H1 (cell line): ENCODE data around the gene SLC35E3. TPM values are rescaled to one million over a fixed set of nuclear protein-coding genes. Genes with fewer than 3 reads are reported as not detected.

Experiments used
- CTCF ChIA-PET: fragments of 300-600 bp; sonication (Branson Sonifier 250); formaldehyde crosslinking; loops from one replicate; lab custom pipeline; 2021; ENCODE audit not compliant: partially characterized antibody; lab: Charles Lee
- POLR2A ChIA-PET: fragments of 300-600 bp; sonication (Branson Sonifier 250); formaldehyde crosslinking; loops from one replicate; lab custom pipeline; 2021; ENCODE audit warnings: inconsistent platforms; ENCODE audit not compliant: partially characterized antibody; lab: Charles Lee
- DNase-seq, 2 experiments: peaks; one replicate each; pipeline versions ENCODE4 v3.0.0 to v3.0.0-alpha.2; 2010 to 2022; ENCODE audit warnings: low spot score in 2 of 2, low read depth in 1 of 2, mixed read lengths in 1 of 2
- FAIRE-seq: peaks from 2 replicates; lab custom pipeline; 2011; peaks lifted over from hg19 to GRCh38; lab: Jason Lieb, UNC
- H2AFZ ChIP-seq: 2 replicates; pipeline ENCODE4 v1.8.1; 2012; ENCODE audit warnings: low read length, inconsistent platforms
- H2AK5ac ChIP-seq: 2 replicates; pipeline ENCODE4 v1.6.1; 2013; ENCODE audit warnings: low read depth, low read length
- H2BK120ac ChIP-seq: replicated peaks from 2 replicates; pipeline ENCODE3; 2013; ENCODE audit warnings: low read depth, low read length, inconsistent platforms
- H2BK12ac ChIP-seq: 2 replicates; pipeline ENCODE4 v1.6.1; 2013; ENCODE audit warnings: low read depth, low read length
- H2BK15ac ChIP-seq: 2 replicates; pipeline ENCODE4 v1.6.1; 2013; ENCODE audit warnings: low read length
- H2BK20ac ChIP-seq: 2 replicates; pipeline ENCODE4 v1.6.1; 2013; ENCODE audit warnings: low read length
- H2BK5ac ChIP-seq: 2 replicates; pipeline ENCODE4 v1.6.1; 2013; ENCODE audit warnings: low read depth, low read length
- H3K14ac ChIP-seq: 2 replicates; pipeline ENCODE4 v1.6.1; 2013; ENCODE audit warnings: inconsistent platforms; ENCODE audit not compliant: insufficient read length
- H3K18ac ChIP-seq: 2 replicates; pipeline ENCODE4 v1.6.1; 2013; ENCODE audit warnings: low read length; ENCODE audit errors: extremely low read depth
- H3K23ac ChIP-seq: 2 replicates; pipeline ENCODE4 v1.6.1; 2013; ENCODE audit warnings: inconsistent platforms; ENCODE audit not compliant: insufficient read length
- H3K23me2 ChIP-seq: 2 replicates; pipeline ENCODE4 v1.6.1; 2013; ENCODE audit warnings: low read depth, low read length
- H3K27ac ChIP-seq: 2 replicates; pipeline ENCODE4 v1.6.1; 2011; ENCODE audit warnings: low read depth, low read length, inconsistent platforms
- H3K27me3 ChIP-seq, 4 experiments: replicated peaks in 1 of 4; 1 replicate in 1 of 4; 2 replicates in 3 of 4; pipeline versions ENCODE4 v1.6.1 to v1.8.1; 2011 to 2013; ENCODE audit warnings: low read length in 3 of 4, mild to moderate bottlenecking in 3 of 4, inconsistent platforms in 2 of 4, mixed read lengths in 2 of 4, moderate library complexity in 1 of 4; ENCODE audit not compliant: control insufficient read depth in 3 of 4, insufficient read depth in 3 of 4; ENCODE audit errors: extremely low read depth in 1 of 4
- H3K36me3 ChIP-seq, 4 experiments: 2 replicates each; pipeline versions ENCODE4 v1.6.1 to v1.8.1; 2011 to 2013; ENCODE audit warnings: mild to moderate bottlenecking in 4 of 4, low read length in 3 of 4, moderate library complexity in 2 of 4, control low read depth in 1 of 4, inconsistent platforms in 1 of 4; ENCODE audit not compliant: insufficient read depth in 4 of 4, control insufficient read depth in 2 of 4
- H3K4ac ChIP-seq: replicated peaks from 2 replicates; pipeline ENCODE3; 2013; ENCODE audit warnings: low read length, low read depth, mixed read lengths, inconsistent platforms; ENCODE audit not compliant: insufficient read length
- H3K4me1 ChIP-seq, 4 experiments: replicated peaks in 1 of 4; 1 replicate in 1 of 4; 2 replicates in 3 of 4; pipeline versions ENCODE4 v1.6.1 to v1.8.1; 2011 to 2013; ENCODE audit warnings: low read length in 3 of 4, inconsistent platforms in 2 of 4, mixed read lengths in 1 of 4; ENCODE audit not compliant: insufficient read depth in 4 of 4, control insufficient read depth in 3 of 4
- H3K4me2 ChIP-seq, 2 experiments: 2 replicates each; pipeline versions ENCODE4 v1.6.1 to v1.8.1; 2011 to 2013; ENCODE audit warnings: low read depth in 2 of 2, low read length in 2 of 2, control low read depth in 1 of 2, inconsistent platforms in 1 of 2, mild to moderate bottlenecking in 1 of 2; ENCODE audit not compliant: insufficient read depth in 1 of 2
- H3K4me3 ChIP-seq, 4 experiments: fragments of 200-600, 300-600 bp in 1 of 4; sonication (generic), shearing (Covaris generic), sonication (Bioruptor Twin) in 1 of 4; 2 replicates each; pipeline versions ENCODE4 v1.5.1 to v1.8.1; 2011 to 2016; ENCODE audit warnings: low read length in 4 of 4, low read depth in 3 of 4, control low read depth in 2 of 4, inconsistent platforms in 2 of 4, mild to moderate bottlenecking in 2 of 4, mixed read lengths in 1 of 4, moderate library complexity in 1 of 4; ENCODE audit not compliant: insufficient read depth in 2 of 4; ENCODE audit errors: extremely low read depth in 1 of 4
- H3K56ac ChIP-seq: replicated peaks from 2 replicates; pipeline ENCODE3; 2013; ENCODE audit warnings: low read depth, mild to moderate bottlenecking, mixed read lengths, low read length, inconsistent platforms; ENCODE audit not compliant: insufficient read length
- H3K79me1 ChIP-seq: 2 replicates; pipeline ENCODE4 v1.6.1; 2013; ENCODE audit warnings: low read depth, low read length, control low read depth
- H3K79me2 ChIP-seq, 2 experiments: 2 replicates each; pipeline versions ENCODE4 v1.6.1 to v1.8.1; 2012 to 2013; ENCODE audit warnings: low read length in 2 of 2, mild to moderate bottlenecking in 2 of 2, inconsistent platforms in 1 of 2; ENCODE audit not compliant: insufficient read depth in 2 of 2, control insufficient read depth in 1 of 2
- H3K9ac ChIP-seq, 4 experiments: replicated peaks in 1 of 4; 1 replicate in 1 of 4; 2 replicates in 3 of 4; pipeline versions ENCODE4 v1.6.1 to v1.8.1; 2011 to 2013; ENCODE audit warnings: low read depth in 3 of 4, low read length in 3 of 4, control low read depth in 2 of 4, mild to moderate bottlenecking in 2 of 4, moderate library complexity in 2 of 4, inconsistent platforms in 1 of 4; ENCODE audit errors: extremely low read depth in 1 of 4
- H3K9me3 ChIP-seq, 2 experiments: 2 replicates each; pipeline versions ENCODE4 v1.6.1 to v1.8.1; 2012 to 2013; ENCODE audit warnings: mild to moderate bottlenecking in 2 of 2, moderate library complexity in 2 of 2, control low read depth in 1 of 2, inconsistent platforms in 1 of 2, low read depth in 1 of 2, low read length in 1 of 2, mixed read lengths in 1 of 2; ENCODE audit not compliant: insufficient read depth in 2 of 2
- H4K20me1 ChIP-seq, 2 experiments: replicated peaks in 1 of 2; 2 replicates each; pipeline versions ENCODE3 to v1.8.1; 2011 to 2013; ENCODE audit warnings: inconsistent platforms in 2 of 2, low read length in 2 of 2, mild to moderate bottlenecking in 1 of 2; ENCODE audit not compliant: insufficient read depth in 2 of 2, control insufficient read depth in 1 of 2
- H4K5ac ChIP-seq: 2 replicates; pipeline ENCODE4 v1.6.1; 2013; ENCODE audit warnings: low read length, low read depth, mixed read lengths, inconsistent platforms; ENCODE audit not compliant: insufficient read length
- H4K8ac ChIP-seq: 2 replicates; pipeline ENCODE4 v1.8.0; 2013; ENCODE audit warnings: mild to moderate bottlenecking, moderate library complexity, low read length, inconsistent platforms; ENCODE audit not compliant: insufficient read depth; ENCODE audit errors: extremely low read depth
- H4K91ac ChIP-seq: replicated peaks from 2 replicates; pipeline ENCODE3; 2013; ENCODE audit warnings: low read length, mixed read lengths, inconsistent platforms; ENCODE audit not compliant: insufficient read length
- BACH1 ChIP-seq: IDR thresholded peaks from 2 replicates; pipeline ENCODE4 v1.6.1; 2012; ENCODE audit warnings: low read length, improper control_type of control experiment
- CBX8 ChIP-seq: fragments of 300-800, 300-1000 bp; sonication (generic); IDR thresholded peaks from 2 replicates; pipeline ENCODE4 v1.7.1; 2016; ENCODE audit warnings: low read depth, low read length, borderline replicate concordance
- CEBPB ChIP-seq: IDR thresholded peaks from 2 replicates; pipeline ENCODE4 v1.6.1; 2012; ENCODE audit warnings: low read depth, low read length
- CHD1 ChIP-seq: IDR thresholded peaks from 2 replicates; pipeline ENCODE4 v1.6.1; 2012; ENCODE audit warnings: low read depth, low read length, improper control_type of control experiment
- FOSL1 ChIP-seq: IDR thresholded peaks from 2 replicates; pipeline ENCODE4 v1.6.1; 2011; ENCODE audit warnings: mild to moderate bottlenecking, low read depth, low read length, moderate library complexity; ENCODE audit not compliant: insufficient read depth
- KDM1A ChIP-seq: fragments of 200-600, 300-600 bp; sonication (generic); IDR thresholded peaks from 2 replicates; pipeline ENCODE4 v1.7.1; 2016; ENCODE audit warnings: mild to moderate bottlenecking, low read length, borderline replicate concordance
- POLR2A ChIP-seq, 2 experiments: IDR thresholded peaks; 1 replicate in 1 of 2; 2 replicates in 1 of 2; pipeline ENCODE4 v1.6.1; 2011; ENCODE audit warnings: low read depth in 2 of 2, low read length in 2 of 2, mild to moderate bottlenecking in 2 of 2; ENCODE audit errors: control extremely low read depth in 1 of 2
- RAD21 ChIP-seq, 2 experiments: IDR thresholded peaks in 1 of 2; conservative IDR thresholded peaks in 1 of 2; 2 replicates each; pipeline ENCODE4 v1.6.1; 2011; ENCODE audit warnings: low read depth in 2 of 2, low read length in 2 of 2, improper control_type of control experiment in 1 of 2, inconsistent platforms in 1 of 2, mild to moderate bottlenecking in 1 of 2, moderate library complexity in 1 of 2
- RNF2 ChIP-seq: fragments of 200-900, 300-1000 bp; sonication (generic); IDR thresholded peaks from 2 replicates; pipeline ENCODE4 v1.7.1; 2016; ENCODE audit warnings: borderline replicate concordance, low read depth, mild to moderate bottlenecking, antibody characterized with exemption, low read length; ENCODE audit not compliant: poor library complexity, severe bottlenecking; ENCODE audit errors: missing control alignments
- RXRA ChIP-seq: IDR thresholded peaks from 2 replicates; pipeline ENCODE4 v1.6.1; 2011; ENCODE audit warnings: low read depth, mild to moderate bottlenecking, low read length, moderate library complexity; ENCODE audit not compliant: insufficient read depth
- SIN3A ChIP-seq, 2 experiments: IDR thresholded peaks in 1 of 2; conservative IDR thresholded peaks in 1 of 2; 2 replicates each; pipeline ENCODE4 v1.6.1; 2011 to 2012; ENCODE audit warnings: low read length in 2 of 2, improper control_type of control experiment in 1 of 2, low read depth in 1 of 2, mild to moderate bottlenecking in 1 of 2
- SUZ12 ChIP-seq: fragments of 200-600 bp; sonication (generic); IDR thresholded peaks from 2 replicates; pipeline ENCODE4 v1.6.1; 2012; ENCODE audit warnings: mild to moderate bottlenecking, inconsistent platforms, low read length, moderate library complexity, mixed read lengths
- YY1 ChIP-seq: IDR thresholded peaks from 2 replicates; pipeline ENCODE4 v1.6.1; 2011; ENCODE audit warnings: low read depth, mild to moderate bottlenecking, low read length
- ZNF274 ChIP-seq: IDR thresholded peaks from 2 replicates; pipeline ENCODE4 v1.7.0; 2012; ENCODE audit warnings: low read length, borderline replicate concordance; ENCODE audit errors: extremely low read depth
- WGBS, 2 experiments: shearing (Covaris generic) in 1 of 2; methylation state at CpG; one replicate each; pipeline versions ENCODE4 v1.1.6 to v1.1.7; 2013 to 2015; ENCODE audit warnings: low lambda C conversion rate in 2 of 2, mixed read lengths in 2 of 2, inconsistent platforms in 1 of 2, low coverage in 1 of 2, missing lambda C conversion rate in 1 of 2; ENCODE audit not compliant: insufficient replicate concordance in 2 of 2, insufficient coverage in 1 of 2, insufficient read length in 1 of 2; ENCODE audit errors: extremely low coverage in 1 of 2, missing lambda C conversion rate in 1 of 2; 5-methylcytosine and 5-hydroxymethylcytosine counted together
- polyA plus RNA-seq, 7 experiments: library from polyadenylated mRNA; depleted of rRNA in 3 of 7; stranded (reverse) in 5 of 7; unstranded in 2 of 7; fragments of >200 nt in 5 of 7; fragments of 200-250 nt in 2 of 7; gene quantifications; 1 replicate in 5 of 7; 2 replicates in 1 of 7; 4 replicates in 1 of 7; pipeline versions ENCODE4 v1.2.1 to v1.2.3, GENCODE V29; 2011 to 2013; ENCODE audit warnings: missing spikeins in 2 of 7, mixed read lengths in 2 of 7
- total RNA-seq: library from RNA; stranded (reverse); fragmentation: NEBNext Ultra II Directional; extraction: Animal tissue kit (Norgen Biotek cat#: 25700); gene quantifications from 2 replicates; pipeline ENCODE4 v1.2.1, GENCODE V29; 2021

Gene SLC35E3
- total and polyA plus RNA-seq, 2 of the 8 experiments (the other 6 are each of a cell fraction or from before 2014, with no cell fraction given) = 10.0 to 10.9 TPM

- Histone ChIP-seq H3K79me2 (no peaks in the 10 kb centered on the region), H3K27me3 (no peaks in the 10 kb centered on the region), H3K79me1 (no peaks in the 10 kb centered on the region), H3K56ac (no peak overlapping the region), H4K8ac (no peak overlapping the region), H2AFZ (no peak overlapping the region), H3K4ac (no peak overlapping the region), H3K4me1 (no peaks in the 10 kb centered on the region), H4K5ac (no peak overlapping the region), H3K18ac (no peak overlapping the region), H2BK20ac (no peak overlapping the region), H3K36me3 (peaks cover 0 to 12% (median under 1%) of the 10 kb centered on the region in 4 experiments; a peak in 2 of 8 replicates), H2BK15ac (no peak overlapping the region), H3K4me2 (no peak overlapping the region), H2BK12ac (no peak overlapping the region), H2AK5ac (no peak overlapping the region), H3K23me2 (no peaks in the 10 kb centered on the region), H2BK5ac (no peak overlapping the region), H2BK120ac (no peak overlapping the region), H3K4me3 (no peak overlapping the region), H3K27ac (no peak overlapping the region), H3K23ac (no peak overlapping the region), H3K14ac (no peak overlapping the region), H3K9me3 (no peaks in the 10 kb centered on the region), H4K91ac (no peak overlapping the region), H3K9ac (no peak overlapping the region), H4K20me1 (peaks cover 0 to 2% of the 10 kb centered on the region in 2 experiments)
- no peak for DNase-seq
- ChIA-PET POLR2A (interaction anchor here (0.5 to 1.1 kb wide), 3 partner anchors 9 to 46 kb away, joined by 3 to 4 read pairs (median 3); no protein-coding TSS in a partner anchor), CTCF (no interaction called here)
- FAIRE-seq = no peak
- 90% methylated on average over 2 of the region's 2 CpGs; no CpG with 5 or more reads in 1 of the 2 experiments for WGBS, 2 experiments
- TF ChIP-seq CEBPB = no peak
- no peak for TF ChIP-seq SIN3A (conservative IDR thresholded peaks at IDR 0.05 in 1 of 2, IDR thresholded peaks at IDR 0.05 in 1 of 2; ENCODE audit: low read depth in 1 of 2, low read length in 2 of 2)
- no peak for TF ChIP-seq RXRA
- TF ChIP-seq YY1 = no peak
- TF ChIP-seq ZNF274 = no peak
- no peak for TF ChIP-seq SUZ12
- no peak for TF ChIP-seq POLR2A (IDR thresholded peaks at IDR 0.05; ENCODE audit: control extremely low read depth in 1 of 2, low read depth in 2 of 2, low read length in 2 of 2)
- no peak for TF ChIP-seq RNF2
- TF ChIP-seq BACH1 = no peak
- TF ChIP-seq RAD21 (IDR thresholded peaks at IDR 0.05 in 1 of 2, conservative IDR thresholded peaks at IDR 0.05 in 1 of 2; ENCODE audit: low read depth in 2 of 2, low read length in 2 of 2) = no peak
- TF ChIP-seq CBX8 = no peak
- TF ChIP-seq KDM1A = no peak
- no peak for TF ChIP-seq CHD1
- no peak for TF ChIP-seq FOSL1
These were observed 20.7 kb downstream of the SLC35E3 start for GRCh38 chr12:68766646-68767045.
